Coronary artery (tissue), 2 donors: ENCODE results near the gene LSR.

Source experiments
- DNase-seq: peaks from one replicate; pipeline ENCODE4 v3.0.0-alpha.2; 2017; ENCODE audit warnings: low spot score
- H3K27ac ChIP-seq, 2 donors: fragments of 200-600 bp; sonication (generic); one replicate each; pipeline ENCODE4 v1.5.1; 2016 to 2019
- H3K4me3 ChIP-seq: fragments of 200-600 bp; sonication (generic); 2 replicates; pipeline ENCODE4 v1.5.1; 2016; ENCODE audit warnings: mild to moderate bottlenecking, moderate library complexity
- CTCF ChIP-seq: fragments of 200-600 bp; sonication (generic); IDR thresholded peaks from one replicate; pipeline ENCODE4 v1.5.1; 2019; ENCODE audit warnings: antibody characterized with exemption

Gene LSR

GRCh38 chr19:35206855-35207254 is 41.9 kb upstream of the LSR start:
- TF ChIP-seq CTCF, result no peak
- H3K4me3 ChIP-seq, result no peak overlapping the region
- DNase-seq, result no peak
- no peak overlapping the region for H3K27ac ChIP-seq

GRCh38 chr19:35207391-35207871 is 41.4 kb upstream of the LSR start:
- Histone ChIP-seq H3K4me3 (no peak overlapping the region), H3K27ac (no peak overlapping the region)
- no peak for TF ChIP-seq CTCF
- no peak for DNase-seq

GRCh38 chr19:35208121-35208520 is 40.7 kb upstream of the LSR start:
- DNase-seq, result no peak
- no peak overlapping the region for H3K4me3 ChIP-seq
- H3K27ac ChIP-seq, result no peak overlapping the region
- TF ChIP-seq CTCF, result no peak

GRCh38 chr19:35209646-35210045 is 39.2 kb upstream of the LSR start:
- H3K27ac ChIP-seq, result no peak overlapping the region
- no peak for DNase-seq
- no peak overlapping the region for H3K4me3 ChIP-seq
- no peak for TF ChIP-seq CTCF

GRCh38 chr19:35211545-35212230 is 37.1 kb upstream of the LSR start:
- Histone ChIP-seq H3K27ac (peak overlapping the region; percentile 2 to 67), H3K4me3 (no peak overlapping the region)
- TF ChIP-seq CTCF, result no peak
- peak; percentile 73 for DNase-seq

GRCh38 chr19:35212241-35212640 is 36.6 kb upstream of the LSR start:
- Histone ChIP-seq H3K4me3 (no peak overlapping the region), H3K27ac (peak overlapping the region in 1 of 2 donors; percentile 67)
- peak; percentile 58 for DNase-seq
- TF ChIP-seq CTCF, result no peak
